Gastrocnemius medialis (tissue), 4 donors: Measurements from ENCODE around the gene UBE2QL1. TPM values are rescaled to one million over a fixed set of nuclear protein-coding genes. Genes with fewer than 3 reads are reported as not detected.

Source experiments
- ATAC-seq, 2 donors: fragments of 150-250 bp; one replicate each; pipeline ENCODE4 v1.9.1; 2016
- DNase-seq, 2 donors: peaks; one replicate each; pipeline ENCODE4 v3.0.0-alpha.2; 2019
- H3K27ac ChIP-seq, 4 donors: fragments of 200-600 bp; sonication (generic); 1 replicate in 1 of 4; 2 replicates in 3 of 4; pipeline ENCODE4 v1.5.1; 2016 to 2018; ENCODE audit warnings: mild to moderate bottlenecking in 2 of 4, moderate library complexity in 1 of 4
- H3K27me3 ChIP-seq, 3 donors: fragments of 200-600 bp; sonication (generic) in 2 of 3; 1 replicate in 1 of 3; 2 replicates in 2 of 3; pipeline versions ENCODE4 v1.5.1 to v1.6.0; 2016 to 2019; ENCODE audit warnings: mild to moderate bottlenecking in 1 of 3, moderate library complexity in 1 of 3
- H3K36me3 ChIP-seq, 2 donors: fragments of 200-600 bp; sonication (generic) in 1 of 2; one replicate each; pipeline ENCODE4 v1.5.1; 2017 to 2018
- H3K4me1 ChIP-seq, 2 donors: fragments of 200-600 bp; sonication (generic) in 1 of 2; one replicate each; pipeline ENCODE4 v1.5.1; 2016 to 2017; ENCODE audit warnings: mild to moderate bottlenecking in 2 of 2
- H3K4me3 ChIP-seq, 4 donors: fragments of 200-600 bp; sonication (generic) in 3 of 4; 1 replicate in 1 of 4; 2 replicates in 3 of 4; pipeline ENCODE4 v1.5.1; 2016 to 2019; ENCODE audit warnings: mild to moderate bottlenecking in 2 of 4
- H3K9me3 ChIP-seq, 3 donors: fragments of 200-600 bp; sonication (generic) in 2 of 3; 1 replicate in 1 of 3; 2 replicates in 2 of 3; pipeline ENCODE4 v1.5.1; 2016 to 2019
- CTCF ChIP-seq, 5 experiments: fragments of 450-650 bp in 3 of 5; fragments of 200-600 bp in 2 of 5; sonication (generic) in 2 of 5; IDR thresholded peaks in 4 of 5; conservative IDR thresholded peaks in 1 of 5; 1 replicate in 4 of 5; 2 replicates in 1 of 5; pipeline ENCODE4 v1.5.1; 2016 to 2019; ENCODE audit warnings: antibody characterized with exemption in 5 of 5, mild to moderate bottlenecking in 3 of 5, moderate library complexity in 3 of 5
- POLR2A ChIP-seq, 2 donors: fragments of 450-650 bp; IDR thresholded peaks; one replicate each; pipeline ENCODE4 v1.6.1; 2017; ENCODE audit warnings: antibody characterized with exemption in 2 of 2, mild to moderate bottlenecking in 2 of 2, moderate library complexity in 2 of 2
- in situ Hi-C, 4 donors: fragments of 200-750 bp; cut with MboI; loops; one replicate each; pipeline versions ENCODE4 v1.15.0 to v1.8.0; 2017; ENCODE audit warnings: low sequenced_read_pairs in 4 of 4
- intact Hi-C: fragments of 100-400 bp; cut with DNase I; formaldehyde crosslinking; loops from one replicate; pipeline ENCODE4 v1.15.1; 2023; ENCODE audit warnings: low total_unique reads
- total RNA-seq, 4 donors: library from RNA; depleted of rRNA; stranded (reverse); fragments of >200 nt; gene quantifications; one replicate each; pipeline versions ENCODE4 v1.1.0 to v1.2.3, GENCODE V29; 2016

The UBE2QL1 gene
- total RNA-seq, 4 donors from 2014 or later: 48.8 to 150 (median 67.0) TPM

- no peaks in the 10 kb centered on the region for H3K27me3 ChIP-seq
- H3K4me1 ChIP-seq: no peaks in the 10 kb centered on the region
- ATAC-seq (no peak), DNase-seq (no peak)
- TF ChIP-seq POLR2A (IDR thresholded peaks at IDR 0.05): no peak
- TF ChIP-seq CTCF (IDR thresholded peaks at IDR 0.05 in 4 of 5, conservative IDR thresholded peaks at IDR 0.05 in 1 of 5): no peak
- in situ Hi-C loops (no loop called here), intact Hi-C loops (no loop called here)
- no peak overlapping the region for H3K4me3 ChIP-seq
- no peaks in the 10 kb centered on the region for H3K9me3 ChIP-seq
- no peaks in the 10 kb centered on the region for H3K36me3 ChIP-seq
- no peak overlapping the region for H3K27ac ChIP-seq
Measured at GRCh38 chr5:6436715-6437331, 11.8 kb upstream of the UBE2QL1 start.

GRCh38 chr5:6439588-6440550 lies 8.8 kb upstream of the UBE2QL1 start:
- no peak for ATAC-seq
- in situ Hi-C loops: no loop called here

GRCh38 chr5:6442333-6442732 lies 6.3 kb upstream of the UBE2QL1 start:
- intact Hi-C loops: loop anchor here (10.0 kb wide), 2 partner anchors 148 to 558 kb away; no protein-coding TSS in a partner anchor
- no peak for ATAC-seq
- no peak overlapping the region for H3K27ac ChIP-seq

More at GRCh38 chr5:6439588-6440550, 8.8 kb upstream of the UBE2QL1 start:
- Histone ChIP-seq H3K27ac (no peak overlapping the region), H3K9me3 (no peaks in the 10 kb centered on the region), H3K4me3 (no peak overlapping the region), H3K36me3 (no peaks in the 10 kb centered on the region), H3K4me1 (no peaks in the 10 kb centered on the region), H3K27me3 (no peaks in the 10 kb centered on the region)
- no peak for DNase-seq
- intact Hi-C loops: loop anchor here (10.0 kb wide), 2 partner anchors 145 to 555 kb away; no protein-coding TSS in a partner anchor
- TF ChIP-seq POLR2A (IDR thresholded peaks at IDR 0.05) (no peak), CTCF (IDR thresholded peaks at IDR 0.05 in 4 of 5, conservative IDR thresholded peaks at IDR 0.05 in 1 of 5) (no peak)

GRCh38 chr5:6443326-6443725 lies 5.3 kb upstream of the UBE2QL1 start:
- TF ChIP-seq POLR2A (IDR thresholded peaks at IDR 0.05) (no peak), CTCF (IDR thresholded peaks at IDR 0.05 in 4 of 5, conservative IDR thresholded peaks at IDR 0.05 in 1 of 5) (no peak)
- Histone ChIP-seq H3K36me3 (no peaks in the 10 kb centered on the region), H3K9me3 (no peaks in the 10 kb centered on the region), H3K27ac (no peak overlapping the region), H3K4me1 (no peaks in the 10 kb centered on the region), H3K27me3 (no peaks in the 10 kb centered on the region), H3K4me3 (no peak overlapping the region)
- intact Hi-C loops (loop anchor here (10.0 kb wide), 2 partner anchors 149 to 559 kb away; no protein-coding TSS in a partner anchor), in situ Hi-C loops (no loop called here)
- ATAC-seq (no peak), DNase-seq (no peak)

More at GRCh38 chr5:6442333-6442732, 6.3 kb upstream of the UBE2QL1 start:
- Histone ChIP-seq H3K36me3 (no peaks in the 10 kb centered on the region), H3K4me3 (no peak overlapping the region), H3K4me1 (no peaks in the 10 kb centered on the region), H3K9me3 (no peaks in the 10 kb centered on the region), H3K27me3 (no peaks in the 10 kb centered on the region)
- no peak for DNase-seq
- in situ Hi-C loops: no loop called here
- TF ChIP-seq POLR2A (IDR thresholded peaks at IDR 0.05): no peak
- no peak for TF ChIP-seq CTCF (IDR thresholded peaks at IDR 0.05 in 4 of 5, conservative IDR thresholded peaks at IDR 0.05 in 1 of 5)
